Fibroblast of villous mesenchyme (primary cell): ENCODE measurements around the gene OR10D3. TPM values are rescaled to one million over a fixed set of nuclear protein-coding genes. Genes with fewer than 3 reads are reported as not detected.

Source experiments
- DNase-seq: peaks from one replicate; pipeline ENCODE4 v3.0.0-alpha.2; 2010; ENCODE audit warnings: low read depth
- H3K4me3 ChIP-seq: 2 replicates; pipeline ENCODE4 v1.5.1; 2011; ENCODE audit warnings: low read depth, mild to moderate bottlenecking, low read length
- CTCF ChIP-seq: IDR thresholded peaks from 2 replicates; pipeline ENCODE4 v1.5.1; 2012; ENCODE audit warnings: low read depth, mild to moderate bottlenecking, low read length; ENCODE audit not compliant: insufficient read depth
- total RNA-seq: library from RNA; depleted of rRNA; stranded (reverse); fragments of >200 nt; gene quantifications from 2 replicates; pipeline ENCODE4 v1.2.3, GENCODE V29; 2012

OR10D3 gene
- total RNA-seq, 1 donor: not detected

- DNase-seq: no peak
- H3K4me3 ChIP-seq: no peak overlapping the region
- TF ChIP-seq CTCF: no peak
These were observed 19.8 kb downstream of the OR10D3 start for GRCh38 chr11:124202951-124203350.

GRCh38 chr11:124204008-124204407, 20.9 kb downstream of the OR10D3 start:
- DNase-seq: no peak
- no peak overlapping the region for H3K4me3 ChIP-seq
- TF ChIP-seq CTCF: no peak

GRCh38 chr11:124207102-124207792, 24.1 kb downstream of the OR10D3 start:
- TF ChIP-seq CTCF: no peak
- no peak for DNase-seq
- no peak overlapping the region for H3K4me3 ChIP-seq

GRCh38 chr11:124209824-124210357, 26.7 kb downstream of the OR10D3 start:
- H3K4me3 ChIP-seq: no peak overlapping the region
- no peak for TF ChIP-seq CTCF
- DNase-seq: no peak

GRCh38 chr11:124210421-124210820, 27.3 kb downstream of the OR10D3 start:
- no peak for TF ChIP-seq CTCF
- DNase-seq: no peak
- H3K4me3 ChIP-seq: no peak overlapping the region

- no peak for TF ChIP-seq CTCF
- no peak for DNase-seq
- no peak overlapping the region for H3K4me3 ChIP-seq
These were observed 28.2 kb downstream of the OR10D3 start for GRCh38 chr11:124211321-124211720.

GRCh38 chr11:124214027-124214426, 30.9 kb downstream of the OR10D3 start:
- H3K4me3 ChIP-seq: no peak overlapping the region
- no peak for DNase-seq
- no peak for TF ChIP-seq CTCF
